Activated T-cell treated with anti-CD3 and anti-CD28 coated beads, Interleukin-2, amount 50 U/mL, for 24 hours (primary cell): ENCODE measurements around the gene IKZF5.

Experiments used
- DNase-seq: peaks from one replicate; pipeline ENCODE4 v3.0.0-alpha.2; 2020
- H3K27ac Mint-ChIP-seq: 2 replicates; pipeline ENCODE4 v1.8.0; 2020; ENCODE audit warnings: mild to moderate bottlenecking, mixed read lengths
- H3K27me3 Mint-ChIP-seq: 2 replicates; pipeline ENCODE4 v1.8.0; 2020; ENCODE audit warnings: mixed read lengths
- H3K36me3 Mint-ChIP-seq: 2 replicates; pipeline ENCODE4 v1.8.0; 2020; ENCODE audit warnings: low read depth, mixed read lengths
- H3K4me1 Mint-ChIP-seq: 2 replicates; pipeline ENCODE4 v1.8.0; 2020; ENCODE audit warnings: low read depth, mixed read lengths
- H3K4me3 Mint-ChIP-seq: 2 replicates; pipeline ENCODE4 v1.8.0; 2020; ENCODE audit warnings: mild to moderate bottlenecking, moderate library complexity, mixed read lengths
- H3K9me3 Mint-ChIP-seq: 2 replicates; pipeline ENCODE4 v1.8.0; 2020; ENCODE audit warnings: mixed read lengths

The IKZF5 gene

GRCh38 chr10:122980209-122981065 is 28.2 kb downstream of the IKZF5 start, which contains the start of gene PSTK:
TSS of gene PSTK (plus strand) at chr10:122980401. CDS start at chr10:122980480, 79 bp downstream.
- Mint-ChIP-seq H3K27me3 (peaks cover 4% of the 10 kb centered on the region), H3K36me3 (peaks cover 20% of the 10 kb centered on the region), H3K27ac (peak within 1 kb of the TSS; percentile 96), H3K4me1 (peaks cover 21% of the 10 kb centered on the region), H3K9me3 (no peaks in the 10 kb centered on the region), H3K4me3 (peak within 1 kb of the TSS; percentile 85)
- peak; percentile 95 for DNase-seq

DNA sequence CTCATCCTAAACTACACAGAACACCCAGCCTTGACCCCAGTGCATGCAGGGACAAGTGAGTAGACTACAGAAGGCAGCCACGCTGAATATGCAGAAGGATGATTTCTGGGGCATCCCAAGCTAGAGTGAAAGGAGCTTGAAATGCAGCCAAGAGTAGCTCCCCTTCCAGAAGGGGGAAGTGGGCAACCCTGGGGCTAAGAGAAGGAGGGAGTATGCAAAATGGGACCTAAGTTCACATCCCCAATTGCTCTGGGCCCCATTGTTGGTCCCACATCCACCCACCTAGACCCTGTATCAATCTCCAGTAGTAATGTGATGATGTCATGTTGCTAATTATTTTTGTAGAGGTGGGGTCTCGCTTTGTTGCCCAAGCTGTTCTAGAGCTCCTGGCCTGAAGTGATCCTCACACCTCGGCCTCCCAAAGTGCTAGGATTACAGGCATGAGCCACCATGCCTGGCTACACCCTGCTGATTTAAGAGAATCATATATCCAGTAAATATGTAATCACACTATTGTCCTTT is 34.0 kb downstream of the IKZF5 start:
- no peak overlapping the region for H3K4me3 Mint-ChIP-seq
- no peak overlapping the region for H3K27ac Mint-ChIP-seq
- no peak for DNase-seq
- no peaks in the 10 kb centered on the region for H3K9me3 Mint-ChIP-seq
- H3K36me3 Mint-ChIP-seq, result no peaks in the 10 kb centered on the region
- no peaks in the 10 kb centered on the region for H3K4me1 Mint-ChIP-seq
- peaks cover 11% of the 10 kb centered on the region for H3K27me3 Mint-ChIP-seq

GRCh38 chr10:122974023-122974422 is 34.6 kb downstream of the IKZF5 start:
- H3K9me3 Mint-ChIP-seq, result peaks cover 3% of the 10 kb centered on the region
- H3K4me3 Mint-ChIP-seq, result no peak overlapping the region
- H3K27me3 Mint-ChIP-seq, result peaks cover 11% of the 10 kb centered on the region
- no peak for DNase-seq
- no peak overlapping the region for H3K27ac Mint-ChIP-seq
- H3K36me3 Mint-ChIP-seq, result no peaks in the 10 kb centered on the region
- H3K4me1 Mint-ChIP-seq, result no peaks in the 10 kb centered on the region

GRCh38 chr10:122968698-122969097 is 39.9 kb downstream of the IKZF5 start:
- no peak overlapping the region for H3K27ac Mint-ChIP-seq
- H3K4me1 Mint-ChIP-seq, result no peaks in the 10 kb centered on the region
- H3K27me3 Mint-ChIP-seq, result peaks cover 13% of the 10 kb centered on the region
- DNase-seq, result no peak
- peaks cover 30% of the 10 kb centered on the region for H3K9me3 Mint-ChIP-seq
- H3K36me3 Mint-ChIP-seq, result peaks cover 1% of the 10 kb centered on the region
- H3K4me3 Mint-ChIP-seq, result no peak overlapping the region

DNA sequence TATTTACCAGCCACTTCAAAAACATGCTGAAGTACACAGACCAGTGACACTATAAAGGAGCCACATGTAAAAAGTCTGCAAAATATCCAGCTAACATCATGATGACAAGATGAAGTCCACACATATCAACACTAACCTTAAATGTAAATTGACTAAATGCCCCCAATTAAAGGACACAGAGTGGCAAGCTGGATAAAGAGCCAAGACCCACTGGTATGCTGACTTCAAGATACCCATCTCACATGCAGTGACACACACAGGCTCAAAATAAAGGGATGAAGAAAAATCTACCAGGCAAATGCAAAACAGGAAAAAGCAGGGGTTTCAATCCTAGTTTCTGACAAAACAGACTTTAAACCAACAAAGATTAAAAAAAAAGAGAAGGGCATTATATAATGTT is 41.7 kb downstream of the IKZF5 start:
- H3K27me3 Mint-ChIP-seq, result peaks cover 18% of the 10 kb centered on the region
- H3K4me1 Mint-ChIP-seq, result peaks cover 5% of the 10 kb centered on the region
- peaks cover 30% of the 10 kb centered on the region for H3K9me3 Mint-ChIP-seq
- DNase-seq, result no peak
- H3K36me3 Mint-ChIP-seq, result peaks cover 1% of the 10 kb centered on the region
- no peak overlapping the region for H3K4me3 Mint-ChIP-seq
- H3K27ac Mint-ChIP-seq, result no peak overlapping the region

DNA sequence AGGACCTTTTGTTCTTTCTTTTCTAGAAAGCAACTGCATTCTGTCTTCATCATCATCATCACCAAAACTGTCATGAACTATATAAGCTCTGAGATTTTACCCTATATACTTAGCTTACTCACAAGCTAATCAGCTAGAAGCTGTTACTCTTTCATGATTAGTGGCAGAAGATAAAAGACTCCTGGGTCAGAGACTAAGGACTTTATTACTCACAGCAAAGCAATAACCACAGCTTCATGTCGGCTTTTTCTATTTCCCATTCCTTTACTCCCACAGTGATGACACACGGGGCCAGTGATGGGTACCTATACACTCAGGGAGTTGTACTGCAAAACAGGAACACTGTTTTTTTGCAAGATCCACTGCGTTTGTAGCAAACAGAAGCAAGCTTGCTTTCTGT is 46.2 kb downstream of the IKZF5 start:
- H3K4me3 Mint-ChIP-seq, result no peak overlapping the region
- no peak overlapping the region for H3K27ac Mint-ChIP-seq
- DNase-seq, result no peak
- H3K27me3 Mint-ChIP-seq, result peaks cover 13% of the 10 kb centered on the region
- peaks cover 17% of the 10 kb centered on the region for H3K9me3 Mint-ChIP-seq
- peaks cover 1% of the 10 kb centered on the region for H3K36me3 Mint-ChIP-seq
- H3K4me1 Mint-ChIP-seq, result peaks cover 5% of the 10 kb centered on the region

GRCh38 chr10:122957474-122957873 is 51.1 kb downstream of the IKZF5 start:
- Mint-ChIP-seq H3K36me3 (peaks cover 16% of the 10 kb centered on the region), H3K27me3 (no peaks in the 10 kb centered on the region), H3K4me3 (no peak overlapping the region), H3K27ac (no peak overlapping the region), H3K9me3 (peaks cover 9% of the 10 kb centered on the region), H3K4me1 (peaks cover 28% of the 10 kb centered on the region)
- DNase-seq, result no peak

- Mint-ChIP-seq H3K4me1 (peaks cover 29% of the 10 kb centered on the region), H3K27me3 (no peaks in the 10 kb centered on the region), H3K4me3 (no peak overlapping the region)
These were observed 52.7 kb downstream of the IKZF5 start for GRCh38 chr10:122955892-122956291.

DNA sequence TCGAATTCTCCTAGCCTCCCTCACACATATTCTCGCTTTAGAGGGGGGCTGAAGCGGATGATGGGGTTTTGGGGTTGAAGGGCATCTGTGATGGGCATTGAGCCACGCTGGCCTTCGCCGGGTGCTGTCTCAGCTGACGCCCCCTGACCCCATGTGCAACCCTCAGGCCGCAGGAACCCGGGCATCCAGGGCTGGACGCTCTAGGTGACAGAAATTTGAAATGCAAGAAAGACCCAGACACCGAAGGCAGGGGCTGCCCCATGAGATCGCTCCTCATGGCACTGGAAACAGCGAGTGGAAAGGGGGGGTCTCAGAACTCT is 53.9 kb downstream of the IKZF5 start:
- no peaks in the 10 kb centered on the region for H3K27me3 Mint-ChIP-seq
- H3K36me3 Mint-ChIP-seq, result peaks cover 33% of the 10 kb centered on the region
- no peak for DNase-seq
- peak overlapping the region; percentile 89 for H3K4me3 Mint-ChIP-seq
- H3K27ac Mint-ChIP-seq, result peak overlapping the region; percentile 96
- peaks cover 9% of the 10 kb centered on the region for H3K9me3 Mint-ChIP-seq
- H3K4me1 Mint-ChIP-seq, result peaks cover 36% of the 10 kb centered on the region

More at GRCh38 chr10:122955892-122956291, 52.7 kb downstream of the IKZF5 start:
- DNase-seq, result no peak
- Mint-ChIP-seq H3K9me3 (peaks cover 9% of the 10 kb centered on the region), H3K36me3 (peaks cover 23% of the 10 kb centered on the region), H3K27ac (no peak overlapping the region)

GRCh38 chr10:122953902-122954730 is 54.5 kb downstream of the IKZF5 start, which contains the start of gene C10orf88:
TSS of gene C10orf88 (minus strand) at chr10:122954227. CDS start at chr10:122954178, 49 bp downstream.
- peak; percentile 96 for DNase-seq
- Mint-ChIP-seq H3K9me3 (peaks cover 9% of the 10 kb centered on the region), H3K4me3 (peak within 1 kb of the TSS; percentile 89), H3K27me3 (no peaks in the 10 kb centered on the region), H3K4me1 (peaks cover 38% of the 10 kb centered on the region), H3K27ac (peak within 1 kb of the TSS; percentile 96), H3K36me3 (peaks cover 39% of the 10 kb centered on the region)

- no peak overlapping the region for H3K4me3 Mint-ChIP-seq
- H3K9me3 Mint-ChIP-seq, result no peaks in the 10 kb centered on the region
- no peak overlapping the region for H3K27ac Mint-ChIP-seq
- H3K27me3 Mint-ChIP-seq, result no peaks in the 10 kb centered on the region
- DNase-seq, result no peak
- H3K36me3 Mint-ChIP-seq, result peaks cover 75% of the 10 kb centered on the region
- H3K4me1 Mint-ChIP-seq, result peaks cover 28% of the 10 kb centered on the region
These were observed 59.3 kb downstream of the IKZF5 start for GRCh38 chr10:122949296-122949695.
